Measurements from ENCODE around the gene ORAI3. TPM values are rescaled to one million over a fixed set of nuclear protein-coding genes. Genes with fewer than 3 reads are reported as not detected.

ORAI3 gene
- total and polyA plus RNA-seq, 2 of the 13 experiments (the other 11 are each of a cell fraction or from before 2014, with no cell fraction given): 11.4 to 32.0 TPM

DNA sequence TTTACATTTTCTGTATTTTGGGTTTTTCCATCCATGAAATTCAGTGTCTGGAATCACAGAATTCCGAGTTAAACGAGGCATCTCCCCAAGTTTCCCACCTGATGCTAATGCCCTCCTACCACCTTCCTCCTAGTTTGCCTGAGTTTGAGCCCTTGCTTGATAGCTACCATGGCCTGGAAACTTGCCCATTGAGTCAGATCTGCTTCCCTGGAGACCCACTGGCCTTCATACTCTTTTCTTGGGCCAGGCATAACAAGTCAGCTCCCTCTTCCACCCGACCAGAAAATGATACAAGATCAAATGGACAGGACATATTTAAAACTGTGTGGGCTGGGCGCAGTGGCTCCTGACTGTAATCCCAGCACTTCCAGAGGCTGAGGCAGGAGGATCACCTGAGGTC is 18.9 kb downstream of the ORAI3 start:
- Histone ChIP-seq H3K27me3 (ENCODE audit: control insufficient read depth in 1 of 2, insufficient read depth in 2 of 2, low read length in 2 of 2) (no peaks in the 10 kb centered on the region), H3K4me1 (ENCODE audit: insufficient read depth, low read length) (no peaks in the 10 kb centered on the region), H3K9me3 (ENCODE audit: low read length) (no peaks in the 10 kb centered on the region), H3K4me2 (ENCODE audit: low read depth, low read length) (no peak overlapping the region), H3K9ac (ENCODE audit: insufficient read depth, low read depth, low read length) (no peak overlapping the region), H3K27ac (ENCODE audit: extremely low read length, insufficient read depth, low read length) (no peak overlapping the region), H4K20me1 (ENCODE audit: insufficient read depth, low read length) (no peaks in the 10 kb centered on the region), H3K36me3 (replicated peaks in 1 of 2; ENCODE audit: control insufficient read depth in 1 of 2, insufficient read depth in 2 of 2, low read length in 2 of 2) (peaks cover 61 to 82% of the 10 kb centered on the region in 2 experiments), H2AFZ (ENCODE audit: low read length) (no peak overlapping the region), H3K4me3 (replicated peaks in 1 of 3; ENCODE audit: insufficient read depth in 1 of 3, low read depth in 2 of 3, low read length in 3 of 3) (no peak overlapping the region), H3K79me2 (ENCODE audit: insufficient read depth, low read length) (no peaks in the 10 kb centered on the region)
- POLR2A ChIA-PET: interaction anchor here (1.6 kb wide), 1 partner anchor 13 kb away, joined by 4 read pairs; no protein-coding TSS in a partner anchor
- in situ Hi-C loops (cut with HindIII; ENCODE audit: extremely low pct_ligation_motif_present, low pct_unique_long_range_greater_than_20kb): no loop called here
- FAIRE-seq (no peak), ATAC-seq (no peak), DNase-seq (ENCODE audit: low spot score) (no peak)
- 94% methylated on average over 4 of the region's 4 CpGs for WGBS (ENCODE audit: low lambda C conversion rate)
- TF ChIP-seq NCOA2 (CRISPR knock-in tag; IDR thresholded peaks at IDR 0.05): no peak
- TF ChIP-seq, protein P1, sequence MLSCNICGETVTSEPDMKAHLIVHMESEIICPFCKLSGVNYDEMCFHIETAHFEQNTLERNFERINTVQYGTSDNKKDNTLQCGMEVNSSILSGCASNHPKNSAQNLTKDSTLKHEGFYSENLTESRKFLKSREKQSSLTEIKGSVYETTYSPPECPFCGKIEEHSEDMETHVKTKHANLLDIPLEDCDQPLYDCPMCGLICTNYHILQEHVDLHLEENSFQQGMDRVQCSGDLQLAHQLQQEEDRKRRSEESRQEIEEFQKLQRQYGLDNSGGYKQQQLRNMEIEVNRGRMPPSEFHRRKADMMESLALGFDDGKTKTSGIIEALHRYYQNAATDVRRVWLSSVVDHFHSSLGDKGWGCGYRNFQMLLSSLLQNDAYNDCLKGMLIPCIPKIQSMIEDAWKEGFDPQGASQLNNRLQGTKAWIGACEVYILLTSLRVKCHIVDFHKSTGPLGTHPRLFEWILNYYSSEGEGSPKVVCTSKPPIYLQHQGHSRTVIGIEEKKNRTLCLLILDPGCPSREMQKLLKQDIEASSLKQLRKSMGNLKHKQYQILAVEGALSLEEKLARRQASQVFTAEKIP (CRISPR knock-in tag; IDR thresholded peaks at IDR 0.05; ENCODE audit: borderline replicate concordance): no peak
- no peak for TF ChIP-seq NFYC (CRISPR knock-in tag; IDR thresholded peaks at IDR 0.05)
- TF ChIP-seq ZNF574 (CRISPR knock-in tag; IDR thresholded peaks at IDR 0.05): no peak
- no peak for TF ChIP-seq ZNF431 (CRISPR knock-in tag; IDR thresholded peaks at IDR 0.05; ENCODE audit: borderline replicate concordance, low read depth)
- TF ChIP-seq ZNF740 (CRISPR knock-in tag; IDR thresholded peaks at IDR 0.05): no peak
- no peak for TF ChIP-seq ZNF382 (CRISPR knock-in tag; IDR thresholded peaks at IDR 0.05; ENCODE audit: borderline replicate concordance)
- TF ChIP-seq ZNF460 (CRISPR knock-in tag; IDR thresholded peaks at IDR 0.05; ENCODE audit: borderline replicate concordance): no peak
- TF ChIP-seq KLF6 (CRISPR knock-in tag; IDR thresholded peaks at IDR 0.05): no peak
- no peak for TF ChIP-seq IRF2 (CRISPR knock-in tag; IDR thresholded peaks at IDR 0.05)
- TF ChIP-seq TRIM24 (CRISPR knock-in tag; IDR thresholded peaks at IDR 0.05): no peak
- TF ChIP-seq PRDM15 (CRISPR knock-in tag; IDR thresholded peaks at IDR 0.05): no peak
- TF ChIP-seq ZNF333 (CRISPR knock-in tag; IDR thresholded peaks at IDR 0.05; ENCODE audit: borderline replicate concordance): no peak
- TF ChIP-seq ZNF720 (CRISPR knock-in tag; IDR thresholded peaks at IDR 0.05): no peak
- CTCF ChIA-PET (ENCODE audit: low intra/inter-chr PET ratio, low total read pairs): no interaction called here
- intact Hi-C loops (cut with micrococcal nuclease; ENCODE audit: unreplicated experiment): no loop called here
- no TSS peak for BruUV-seq (replicated peaks)
